HepG2 (cell line): ENCODE measurements around the gene ACOT2. TPM values are rescaled to one million over a fixed set of nuclear protein-coding genes. Genes with fewer than 3 reads are reported as not detected.
"Not testable (repeated sequence)": the region's sequence is repeated elsewhere in the genome, so short reads cannot be mapped to it uniquely, and the experiment has no call there.

Experiments
- ATAC-seq: fragments of 200-7000 bp; cut with Tn5 transposase; 3 replicates; pipeline ENCODE4 v1.9.1; 2020; ENCODE audit warnings: mild to moderate bottlenecking, moderate library complexity
- BruUV-seq: library from RNA; stranded (reverse); fragments of 400-500 nt; replicated peaks from 2 replicates; lab custom pipeline; 2021; lab: Mats Ljungman, UMichigan
- CTCF ChIA-PET: fragments of 300-600 bp; formaldehyde crosslinking; extraction: SDS; loops from one replicate; lab custom pipeline; 2021; ENCODE audit warnings: low total read pairs, inconsistent platforms, low intra/inter-chr PET ratio; lab: Yijun Ruan, JAX
- POLR2A ChIA-PET: fragments of 350-600 bp; sonication (Branson Sonifier 250); formaldehyde crosslinking; loops from one replicate; lab custom pipeline; 2020; ENCODE audit warnings: antibody characterized with exemption, inconsistent platforms; lab: Yijun Ruan, JAX
- DNase-seq: peaks from one replicate; pipeline ENCODE4 v3.0.0-alpha.2; 2015; ENCODE audit warnings: low spot score
- FAIRE-seq: peaks from 3 replicates; lab custom pipeline; 2011; peaks lifted over from hg19 to GRCh38; lab: Jason Lieb, UNC
- H2AFZ ChIP-seq: one replicate; pipeline ENCODE4 v1.6.1; 2011; ENCODE audit warnings: low read length, inconsistent platforms
- H3K27ac ChIP-seq: fragments of 300-600 bp; 3 replicates; pipeline ENCODE4 v1.8.0; 2011; ENCODE audit warnings: mixed run types, mild to moderate bottlenecking, mixed read lengths, low read length, inconsistent platforms; ENCODE audit not compliant: insufficient read depth; ENCODE audit errors: extremely low read length
- H3K27me3 ChIP-seq, 2 experiments: fragments of 200-600 bp in 1 of 2; 2 replicates in 1 of 2; 3 replicates in 1 of 2; pipeline versions ENCODE4 v1.6.0 to v1.8.0; 2011; ENCODE audit warnings: low read length in 2 of 2, mild to moderate bottlenecking in 2 of 2, moderate library complexity in 2 of 2, inconsistent platforms in 1 of 2; ENCODE audit not compliant: insufficient read depth in 2 of 2, control insufficient read depth in 1 of 2
- H3K36me3 ChIP-seq, 2 experiments: fragments of 200-600 bp in 1 of 2; replicated peaks in 1 of 2; 2 replicates in 1 of 2; 3 replicates in 1 of 2; pipeline versions ENCODE4 v1.5.1 to v1.8.0; 2011; ENCODE audit warnings: low read length in 2 of 2, inconsistent platforms in 1 of 2; ENCODE audit not compliant: insufficient read depth in 2 of 2, control insufficient read depth in 1 of 2
- H3K4me1 ChIP-seq: 2 replicates; pipeline ENCODE4 v1.5.1; 2012; ENCODE audit warnings: low read length, inconsistent platforms; ENCODE audit not compliant: insufficient read depth
- H3K4me2 ChIP-seq: 2 replicates; pipeline ENCODE4 v1.6.0; 2011; ENCODE audit warnings: low read depth, low read length, inconsistent platforms
- H3K4me3 ChIP-seq, 3 experiments: fragments of 200-600 bp in 1 of 3; sonication (generic), shearing (Covaris generic) in 1 of 3; replicated peaks in 1 of 3; 2 replicates each; pipeline ENCODE4 v1.5.1; 2011 to 2016; ENCODE audit warnings: low read length in 3 of 3, inconsistent platforms in 2 of 3, low read depth in 2 of 3, mild to moderate bottlenecking in 2 of 3, control low read depth in 1 of 3, mixed read lengths in 1 of 3; ENCODE audit not compliant: insufficient read depth in 1 of 3
- H3K79me2 ChIP-seq: one replicate; pipeline ENCODE4 v1.6.1; 2011; ENCODE audit warnings: low read length, inconsistent platforms; ENCODE audit not compliant: insufficient read depth
- H3K9ac ChIP-seq: 2 replicates; pipeline ENCODE4 v1.6.0; 2011; ENCODE audit warnings: mild to moderate bottlenecking, low read depth, low read length, inconsistent platforms; ENCODE audit not compliant: insufficient read depth
- H3K9me3 ChIP-seq: 2 replicates; pipeline ENCODE4 v1.5.1; 2012; ENCODE audit warnings: mild to moderate bottlenecking, low read length
- H4K20me1 ChIP-seq: 2 replicates; pipeline ENCODE4 v1.6.0; 2011; ENCODE audit warnings: inconsistent platforms, mild to moderate bottlenecking, low read length, moderate library complexity; ENCODE audit not compliant: insufficient read depth
- AKNA ChIP-seq: sonication (generic); formaldehyde crosslinking; IDR thresholded peaks from 2 replicates; pipeline ENCODE4 v1.4.0; 2020; ENCODE audit warnings: missing genetic modification reagents, borderline replicate concordance
- HIC2 ChIP-seq: sonication (generic); formaldehyde crosslinking; IDR thresholded peaks from 2 replicates; pipeline ENCODE4 v1.9.0; 2022; ENCODE audit warnings: low read depth, missing genetic modification reagents
- ZFP41 ChIP-seq: sonication (generic); formaldehyde crosslinking; IDR thresholded peaks from 2 replicates; pipeline ENCODE4 v1.4.0; 2020; ENCODE audit warnings: mild to moderate bottlenecking, missing genetic modification reagents, borderline replicate concordance
- ZNF317 ChIP-seq: sonication (generic); formaldehyde crosslinking; IDR thresholded peaks from 2 replicates; pipeline ENCODE4 v1.5.0; 2020; ENCODE audit warnings: mild to moderate bottlenecking, missing genetic modification reagents
- WGBS: methylation state at CpG from one replicate; pipeline ENCODE4 v1.1.6; 2017; ENCODE audit warnings: low lambda C conversion rate; 5-methylcytosine and 5-hydroxymethylcytosine counted together
- in situ Hi-C: cut with HindIII; loops from 2 replicates; pipeline ENCODE4 v1.10.0; 2017; ENCODE audit warnings: low pct_unique_long_range_greater_than_20kb; ENCODE audit not compliant: extremely low pct_ligation_motif_present
- intact Hi-C: fragments of 100-400 bp; cut with micrococcal nuclease; formaldehyde crosslinking; loops from one replicate; pipeline ENCODE4 v1.10.0; 2022; ENCODE audit not compliant: unreplicated experiment
- polyA plus RNA-seq, 8 experiments: library from polyadenylated mRNA; depleted of rRNA in 3 of 8; stranded (reverse) in 7 of 8; unstranded in 1 of 8; fragments of >200 nt; fragmentation: Illumina TruSeq in 4 of 8; extraction: Trizol in 4 of 8; gene quantifications; 2 replicates each; pipeline versions ENCODE4 v1.2.1 to v1.2.3, GENCODE V29; 2011 to 2016; ENCODE audit warnings: low read depth in 4 of 8, missing spikeins in 1 of 8, mixed read lengths in 1 of 8; ENCODE audit not compliant: insufficient read depth in 1 of 8
- total RNA-seq, 5 experiments: library from RNA; depleted of rRNA; stranded (reverse); fragments of >200 nt; fragmentation: Illumina TruSeq; extraction: Trizol; gene quantifications; 2 replicates each; pipeline ENCODE4 v1.2.3, GENCODE V29; 2016; ENCODE audit warnings: low read depth in 1 of 5

ACOT2 gene
- total and polyA plus RNA-seq, 2 of the 13 experiments (the other 11 are each of a cell fraction or from before 2014, with no cell fraction given), result 60.0 to 110 TPM

GRCh38 chr14:73526036-73526984, 42.7 kb upstream of the ACOT2 start:
- Histone ChIP-seq H2AFZ (no peak overlapping the region), H3K9ac (no peak overlapping the region), H3K4me1 (peaks cover 18% of the 10 kb centered on the region), H3K27me3 (no peaks in the 10 kb centered on the region), H3K27ac (no peak overlapping the region), H4K20me1 (no peaks in the 10 kb centered on the region), H3K4me3 (no peak overlapping the region), H3K79me2 (no peaks in the 10 kb centered on the region), H3K9me3 (no peaks in the 10 kb centered on the region), H3K36me3 (no peaks in the 10 kb centered on the region), H3K4me2 (peak overlapping the region; percentile 20; the same call in 1 of the 2 replicates)
- CTCF ChIA-PET, result no interaction called here
- in situ Hi-C loops, result no loop called here
- no TSS peak for BruUV-seq
- POLR2A ChIA-PET, result interaction anchor here (1.2 to 1.6 kb wide), 4 partner anchors 11 to 44 kb away, joined by 3 to 9 read pairs (median 5); partner anchors contain the start of genes ACOT1 and ACOT2
- FAIRE-seq (no peak), DNase-seq (peak; percentile 57), ATAC-seq (peak; percentile 87)
- intact Hi-C loops, result no loop called here
- 42% methylated on average over 6 of the region's 6 CpGs for WGBS
- TF ChIP-seq HIC2 (peak; percentile 18; the same call in 1 of the 2 replicates), AKNA (CRISPR knock-in tag) (no peak), ZFP41 (no peak), ZNF317 (CRISPR knock-in tag) (0 out of 2 replicates have a peak, but pooled peaks have one; percentile 31)

GRCh38 chr14:73529356-73529755, 39.7 kb upstream of the ACOT2 start:
- H3K79me2 ChIP-seq, BruUV-seq, intact Hi-C loops, FAIRE-seq, in situ Hi-C loops, H3K4me2 ChIP-seq, H3K36me3 ChIP-seq, H3K9me3 ChIP-seq, H4K20me1 ChIP-seq, CTCF ChIA-PET, POLR2A ChIA-PET, H3K27me3 ChIP-seq, H2AFZ ChIP-seq, DNase-seq, ATAC-seq, H3K4me3 ChIP-seq, H3K27ac ChIP-seq, H3K9ac ChIP-seq: not testable (repeated sequence)
- WGBS, result 57% methylated on average over 2 of the region's 2 CpGs
- H3K4me1 ChIP-seq, result peaks cover 25% of the 10 kb centered on the region
